IMR-90 (cell line): ENCODE measurements around the gene ZNF768.

Source experiments
- BHLHE40 ChIP-seq: fragments of 150-350 bp; IDR thresholded peaks from 2 replicates; pipeline ENCODE4 v1.6.1; 2016; ENCODE audit warnings: mild to moderate bottlenecking, low read depth, low read length
- CEBPB ChIP-seq: IDR thresholded peaks from 2 replicates; pipeline ENCODE4 v1.6.1; 2012; ENCODE audit warnings: low read depth, low read length, improper control_type of control experiment
- CHD1 ChIP-seq: IDR thresholded peaks from 2 replicates; pipeline ENCODE4 v1.6.1; 2012; ENCODE audit warnings: low read depth, low read length, improper control_type of control experiment
- FOS ChIP-seq: fragments of 150-350 bp; IDR thresholded peaks from 2 replicates; pipeline ENCODE4 v1.6.1; 2016; ENCODE audit warnings: low read depth, low read length
- MAFK ChIP-seq: IDR thresholded peaks from 2 replicates; pipeline ENCODE4 v1.6.1; 2012; ENCODE audit warnings: low read depth, low read length, improper control_type of control experiment
- MAZ ChIP-seq: IDR thresholded peaks from 2 replicates; pipeline ENCODE4 v1.6.1; 2012; ENCODE audit warnings: low read depth, mild to moderate bottlenecking, low read length, improper control_type of control experiment, moderate library complexity, borderline replicate concordance
- MXI1 ChIP-seq: IDR thresholded peaks from 2 replicates; pipeline ENCODE4 v1.6.1; 2012; ENCODE audit warnings: low read depth, mild to moderate bottlenecking, low read length, moderate library complexity, borderline replicate concordance
- POLR2A ChIP-seq: IDR thresholded peaks from 2 replicates; pipeline ENCODE4 v1.6.1; 2012; ENCODE audit warnings: mild to moderate bottlenecking, low read depth, low read length
- RAD21 ChIP-seq: IDR thresholded peaks from 2 replicates; pipeline ENCODE4 v1.6.1; 2012; ENCODE audit warnings: low read length, improper control_type of control experiment
- RCOR1 ChIP-seq: IDR thresholded peaks from 2 replicates; pipeline ENCODE4 v1.6.1; 2012; ENCODE audit warnings: mild to moderate bottlenecking, low read length, improper control_type of control experiment; ENCODE audit not compliant: insufficient replicate concordance
- RFX5 ChIP-seq: IDR thresholded peaks from 2 replicates; pipeline ENCODE4 v1.8.0; 2012; ENCODE audit warnings: low read depth, mild to moderate bottlenecking, low read length, moderate library complexity
- TF ChIP-seq, protein P1 (sequence below): conservative IDR thresholded peaks from 2 replicates; pipeline ENCODE4 v1.5.1; 2012; ENCODE audit warnings: mild to moderate bottlenecking, low read depth, low read length, improper control_type of control experiment
- TF ChIP-seq, protein P2 (sequence below): fragments of 150-350 bp; IDR thresholded peaks from 2 replicates; pipeline ENCODE4 v1.6.1; 2017; ENCODE audit warnings: mild to moderate bottlenecking, antibody characterized with exemption, low read length, low read depth
- TF ChIP-seq, protein P3 (sequence below): fragments of 150-350 bp; IDR thresholded peaks from 2 replicates; pipeline ENCODE4 v1.6.1; 2016; ENCODE audit warnings: low read depth, mild to moderate bottlenecking, low read length, moderate library complexity, borderline replicate concordance

DNA sequence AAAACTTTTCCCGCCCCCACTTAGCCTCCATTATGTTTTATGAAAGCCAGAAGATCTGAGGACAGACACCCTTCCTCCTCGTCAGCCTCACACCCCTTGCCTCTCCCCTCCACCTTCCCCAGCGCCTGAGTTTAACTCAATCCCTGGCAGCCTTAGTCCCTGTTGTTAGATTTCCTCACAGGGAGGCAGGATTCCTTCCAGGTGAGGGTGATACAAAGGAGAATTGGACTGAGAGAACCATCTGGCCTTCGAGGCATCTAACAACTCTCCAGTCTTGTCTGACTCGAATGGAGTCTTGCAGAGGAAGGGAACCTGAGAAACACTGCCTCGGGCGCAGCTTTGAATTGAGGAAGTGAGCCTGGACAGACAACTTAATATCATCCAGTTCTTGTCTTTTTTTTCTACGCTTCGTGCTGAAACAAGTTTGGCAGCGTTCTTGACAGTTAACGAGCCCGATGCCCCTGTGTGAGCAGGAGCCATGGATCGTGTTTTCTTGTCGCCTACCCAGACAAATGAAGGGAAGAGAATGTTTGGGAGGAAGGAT, 1.3 kb upstream of the ZNF768 start:
- TF ChIP-seq RAD21 = no peak; the same call in 1 of the 2 replicates
- TF ChIP-seq POLR2A = no peak
- TF ChIP-seq MAZ = no peak
- TF ChIP-seq, protein P1, sequence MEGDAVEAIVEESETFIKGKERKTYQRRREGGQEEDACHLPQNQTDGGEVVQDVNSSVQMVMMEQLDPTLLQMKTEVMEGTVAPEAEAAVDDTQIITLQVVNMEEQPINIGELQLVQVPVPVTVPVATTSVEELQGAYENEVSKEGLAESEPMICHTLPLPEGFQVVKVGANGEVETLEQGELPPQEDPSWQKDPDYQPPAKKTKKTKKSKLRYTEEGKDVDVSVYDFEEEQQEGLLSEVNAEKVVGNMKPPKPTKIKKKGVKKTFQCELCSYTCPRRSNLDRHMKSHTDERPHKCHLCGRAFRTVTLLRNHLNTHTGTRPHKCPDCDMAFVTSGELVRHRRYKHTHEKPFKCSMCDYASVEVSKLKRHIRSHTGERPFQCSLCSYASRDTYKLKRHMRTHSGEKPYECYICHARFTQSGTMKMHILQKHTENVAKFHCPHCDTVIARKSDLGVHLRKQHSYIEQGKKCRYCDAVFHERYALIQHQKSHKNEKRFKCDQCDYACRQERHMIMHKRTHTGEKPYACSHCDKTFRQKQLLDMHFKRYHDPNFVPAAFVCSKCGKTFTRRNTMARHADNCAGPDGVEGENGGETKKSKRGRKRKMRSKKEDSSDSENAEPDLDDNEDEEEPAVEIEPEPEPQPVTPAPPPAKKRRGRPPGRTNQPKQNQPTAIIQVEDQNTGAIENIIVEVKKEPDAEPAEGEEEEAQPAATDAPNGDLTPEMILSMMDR = no peak
- no peak for TF ChIP-seq CEBPB
- no peak for TF ChIP-seq MAFK
- TF ChIP-seq FOS = no peak
- no peak for TF ChIP-seq MXI1
- no peak for TF ChIP-seq RFX5
- TF ChIP-seq, protein P2, sequence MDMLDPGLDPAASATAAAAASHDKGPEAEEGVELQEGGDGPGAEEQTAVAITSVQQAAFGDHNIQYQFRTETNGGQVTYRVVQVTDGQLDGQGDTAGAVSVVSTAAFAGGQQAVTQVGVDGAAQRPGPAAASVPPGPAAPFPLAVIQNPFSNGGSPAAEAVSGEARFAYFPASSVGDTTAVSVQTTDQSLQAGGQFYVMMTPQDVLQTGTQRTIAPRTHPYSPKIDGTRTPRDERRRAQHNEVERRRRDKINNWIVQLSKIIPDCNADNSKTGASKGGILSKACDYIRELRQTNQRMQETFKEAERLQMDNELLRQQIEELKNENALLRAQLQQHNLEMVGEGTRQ = no peak
- TF ChIP-seq BHLHE40 = no peak
- no peak for TF ChIP-seq CHD1
- TF ChIP-seq, protein P3, sequence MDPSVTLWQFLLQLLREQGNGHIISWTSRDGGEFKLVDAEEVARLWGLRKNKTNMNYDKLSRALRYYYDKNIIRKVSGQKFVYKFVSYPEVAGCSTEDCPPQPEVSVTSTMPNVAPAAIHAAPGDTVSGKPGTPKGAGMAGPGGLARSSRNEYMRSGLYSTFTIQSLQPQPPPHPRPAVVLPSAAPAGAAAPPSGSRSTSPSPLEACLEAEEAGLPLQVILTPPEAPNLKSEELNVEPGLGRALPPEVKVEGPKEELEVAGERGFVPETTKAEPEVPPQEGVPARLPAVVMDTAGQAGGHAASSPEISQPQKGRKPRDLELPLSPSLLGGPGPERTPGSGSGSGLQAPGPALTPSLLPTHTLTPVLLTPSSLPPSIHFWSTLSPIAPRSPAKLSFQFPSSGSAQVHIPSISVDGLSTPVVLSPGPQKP = no peak
- no peak for TF ChIP-seq RCOR1
